OCI-LY1 (cell line): ENCODE results near the gene LILRA5.
"Not testable (repeated sequence)": the region's sequence is repeated elsewhere in the genome, so short reads cannot be mapped to it uniquely, and the experiment has no call there.

Experiments used
- H2AFZ ChIP-seq: fragments of 200-600 bp; sonication (generic), shearing (Covaris generic); 2 replicates; pipeline ENCODE4 v1.6.0; 2014; ENCODE audit warnings: antibody characterized with exemption, mild to moderate bottlenecking, low read length
- H3F3A ChIP-seq: fragments of 200-600 bp; sonication (generic), shearing (Covaris generic); 2 replicates; pipeline ENCODE4 v1.6.0; 2014; ENCODE audit warnings: mild to moderate bottlenecking, antibody characterized with exemption, low read length, moderate library complexity; ENCODE audit not compliant: insufficient read depth
- H3K27ac ChIP-seq: fragments of 200-600 bp; sonication (generic); 2 replicates; pipeline ENCODE4 v1.5.1; 2014; ENCODE audit warnings: low read length, mixed run types, mild to moderate bottlenecking, low read depth; ENCODE audit not compliant: poor library complexity, severe bottlenecking
- H3K27me3 ChIP-seq: fragments of 200-600 bp; sonication (generic); 2 replicates; pipeline ENCODE4 v1.6.0; 2014; ENCODE audit warnings: antibody characterized with exemption, mild to moderate bottlenecking, low read length, moderate library complexity; ENCODE audit not compliant: insufficient read depth
- H3K36me3 ChIP-seq: fragments of 200-600 bp; sonication (generic); 2 replicates; pipeline ENCODE4 v1.6.1; 2014; ENCODE audit warnings: mild to moderate bottlenecking, antibody characterized with exemption, low read length, moderate library complexity, mixed read lengths; ENCODE audit not compliant: insufficient read depth
- H3K4me1 ChIP-seq: fragments of 200-600 bp; sonication (generic); 2 replicates; pipeline ENCODE4 v1.5.1; 2014; ENCODE audit warnings: mild to moderate bottlenecking, low read length, moderate library complexity; ENCODE audit not compliant: insufficient read depth, severe bottlenecking
- H3K4me2 ChIP-seq: fragments of 200-600 bp; sonication (generic), shearing (Covaris generic); 2 replicates; pipeline ENCODE4 v1.6.1; 2014; ENCODE audit warnings: low read length
- H3K4me3 ChIP-seq: fragments of 200-600 bp; sonication (generic); 2 replicates; pipeline ENCODE4 v1.5.1; 2014; ENCODE audit warnings: low read length, low read depth, mild to moderate bottlenecking, mixed read lengths; ENCODE audit not compliant: poor library complexity, severe bottlenecking
- H3K79me2 ChIP-seq: fragments of 200-600 bp; shearing (Covaris generic); 2 replicates; pipeline ENCODE4 v1.6.1; 2016; ENCODE audit warnings: mixed run types, low read length, mixed read lengths; ENCODE audit not compliant: insufficient read depth
- H3K9ac ChIP-seq: fragments of 200-600 bp; sonication (generic), shearing (Covaris generic); 2 replicates; pipeline ENCODE4 v1.6.1; 2014; ENCODE audit warnings: mild to moderate bottlenecking, low read length, mixed read lengths
- H3K9me2 ChIP-seq: fragments of 200-600 bp; sonication (generic), shearing (Covaris generic); 2 replicates; pipeline ENCODE4 v1.6.1; 2014; ENCODE audit warnings: low read depth, mild to moderate bottlenecking, low read length, mixed read lengths
- H3K9me3 ChIP-seq: fragments of 200-600 bp; shearing (Covaris generic); 2 replicates; pipeline ENCODE4 v1.6.1; 2014; ENCODE audit warnings: low read length, mixed read lengths
- H4K20me1 ChIP-seq: fragments of 200-600 bp; sonication (generic), shearing (Covaris generic); 2 replicates; pipeline ENCODE4 v1.6.0; 2016; ENCODE audit warnings: mild to moderate bottlenecking, low read length; ENCODE audit not compliant: insufficient read depth
- CTCF ChIP-seq: fragments of 200-600 bp; sonication (generic), shearing (Covaris generic); IDR thresholded peaks from 2 replicates; pipeline ENCODE4 v1.5.1; 2017; ENCODE audit warnings: mild to moderate bottlenecking, antibody characterized with exemption, low read length, moderate library complexity, mixed read lengths
- EZH2 ChIP-seq: fragments of 200-600 bp; sonication (generic), shearing (Covaris generic); IDR thresholded peaks from 2 replicates; pipeline ENCODE4 v1.8.0; 2017; ENCODE audit warnings: borderline replicate concordance, mixed run types, mild to moderate bottlenecking, antibody characterized with exemption, low read length, moderate library complexity, mixed read lengths

The LILRA5 gene

GRCh38 chr19:54325194-54325621 is 12.2 kb upstream of the LILRA5 start:
- Histone ChIP-seq H3K4me3 (no peak overlapping the region), H3F3A (no peaks in the 10 kb centered on the region), H3K9me3 (no peaks in the 10 kb centered on the region), H3K4me1 (no peaks in the 10 kb centered on the region), H3K36me3 (no peaks in the 10 kb centered on the region), H3K27ac (no peak overlapping the region), H3K79me2 (no peaks in the 10 kb centered on the region), H3K4me2 (no peak overlapping the region), H3K27me3 (peaks cover 7% of the 10 kb centered on the region; the same call in 1 of the 2 replicates), H3K9me2 (no peaks in the 10 kb centered on the region), H2AFZ (no peak overlapping the region), H3K9ac (no peak overlapping the region), H4K20me1 (no peaks in the 10 kb centered on the region)
- TF ChIP-seq EZH2 (no peak), CTCF (peak; percentile 84)

DNA sequence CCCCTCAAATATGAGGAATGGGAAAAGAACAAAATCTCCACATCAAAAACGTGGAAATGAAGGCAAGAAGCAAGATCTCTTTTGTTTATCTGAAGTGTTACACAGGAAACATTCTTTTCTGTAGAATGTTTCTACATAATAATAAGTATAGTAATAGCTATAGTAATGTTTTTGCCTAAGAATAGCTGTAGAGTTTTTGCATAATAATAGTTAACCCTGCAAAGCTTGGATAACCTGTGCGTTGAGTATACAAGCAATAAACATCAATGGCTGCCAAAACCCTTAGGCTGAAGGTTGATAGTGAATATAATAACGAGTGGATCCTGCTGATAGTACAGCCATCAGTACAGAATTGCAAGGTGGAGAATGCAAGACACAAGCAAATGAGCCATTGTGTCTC is 11.1 kb upstream of the LILRA5 start:
- Histone ChIP-seq H3K36me3 (no peaks in the 10 kb centered on the region), H3K9me2 (no peaks in the 10 kb centered on the region), H3K4me1 (no peaks in the 10 kb centered on the region), H3K9me3 (no peaks in the 10 kb centered on the region), H3K9ac (no peak overlapping the region), H3K4me3 (no peak overlapping the region), H2AFZ (no peak overlapping the region), H3K27ac (no peak overlapping the region), H4K20me1 (no peaks in the 10 kb centered on the region), H3K4me2 (no peak overlapping the region), H3F3A (no peaks in the 10 kb centered on the region), H3K27me3 (peaks cover 7% of the 10 kb centered on the region; the same call in 1 of the 2 replicates), H3K79me2 (no peaks in the 10 kb centered on the region)
- TF ChIP-seq CTCF, result no peak
- TF ChIP-seq EZH2, result no peak

DNA sequence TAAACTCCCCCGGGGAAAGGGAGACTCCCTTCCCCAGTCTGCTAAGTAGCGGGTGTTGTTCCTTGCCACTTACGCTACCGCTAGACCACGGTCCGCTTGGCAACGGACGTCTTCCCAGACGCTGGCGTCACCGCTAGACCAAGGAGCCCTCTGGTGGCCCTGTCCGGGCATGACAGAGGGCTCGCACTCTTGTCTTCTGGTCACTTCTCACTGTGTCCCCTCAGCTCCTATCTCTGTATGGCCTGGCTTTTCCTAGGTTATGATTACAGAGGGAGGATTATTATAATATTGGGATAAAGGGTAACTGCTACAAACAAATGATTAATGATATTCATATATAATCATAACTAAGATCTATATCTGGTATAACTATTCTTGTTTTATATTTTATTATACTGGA is 10.0 kb upstream of the LILRA5 start:
- not testable (repeated sequence) for H3K79me2 ChIP-seq, H3K27me3 ChIP-seq

DNA sequence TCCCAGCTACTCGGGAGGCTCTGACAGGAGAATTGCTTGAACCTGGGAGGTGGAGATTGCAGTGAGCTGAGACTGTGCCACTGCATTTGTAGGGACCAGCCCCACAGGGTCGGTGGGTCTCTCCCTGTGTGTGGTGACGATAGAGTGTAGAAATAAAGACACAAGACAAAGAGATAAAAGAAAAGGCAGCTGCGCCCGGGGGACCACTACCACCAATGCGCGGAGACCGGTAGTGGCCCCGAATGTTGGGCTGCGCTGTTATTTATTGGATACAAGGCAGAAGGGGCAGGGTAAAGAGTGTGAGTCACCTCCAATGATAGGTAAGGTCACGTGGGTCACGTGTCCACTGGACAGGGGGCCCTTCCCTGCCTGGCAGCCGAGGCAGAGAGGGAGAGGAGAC is 9.3 kb upstream of the LILRA5 start:
- not testable (repeated sequence) for H3F3A ChIP-seq, H3K9ac ChIP-seq, H3K4me1 ChIP-seq, H3K4me2 ChIP-seq, H3K9me3 ChIP-seq, H3K79me2 ChIP-seq, H2AFZ ChIP-seq, H3K9me2 ChIP-seq, H3K27me3 ChIP-seq, H3K27ac ChIP-seq, H3K36me3 ChIP-seq, H4K20me1 ChIP-seq, H3K4me3 ChIP-seq

More for the DNA sequence above, 10.0 kb upstream of the LILRA5 start:
- not testable (repeated sequence) for H3K4me1 ChIP-seq, H3K27ac ChIP-seq, H3F3A ChIP-seq, H3K9ac ChIP-seq, H3K9me2 ChIP-seq, H3K4me2 ChIP-seq, H3K9me3 ChIP-seq, H4K20me1 ChIP-seq, H3K4me3 ChIP-seq, H3K36me3 ChIP-seq, H2AFZ ChIP-seq
